ENCODE data around the gene FBN1.

The FBN1 gene

GRCh38 chr15:48581219-48581618, 64.3 kb downstream of the FBN1 start:
- DNase-seq (ENCODE audit: low read depth in 2 of 2), result no peak

- no peak for DNase-seq (ENCODE audit: low read depth in 2 of 2)
Observed at GRCh38 chr15:48580736-48581135, 64.8 kb downstream of the FBN1 start.

- DNase-seq (ENCODE audit: low read depth in 2 of 2), result no peak
Observed at GRCh38 chr15:48579945-48580671, 65.4 kb downstream of the FBN1 start.

GRCh38 chr15:48578965-48579364, 66.5 kb downstream of the FBN1 start:
- no peak for DNase-seq (ENCODE audit: low read depth in 2 of 2)

- no peak for DNase-seq (ENCODE audit: low read depth in 2 of 2)
Observed at GRCh38 chr15:48577469-48577868, 68.0 kb downstream of the FBN1 start.

GRCh38 chr15:48574187-48574586, 71.3 kb downstream of the FBN1 start:
- no peak for DNase-seq (ENCODE audit: low read depth in 2 of 2)

GRCh38 chr15:48573780-48574179, 71.7 kb downstream of the FBN1 start:
- no peak for DNase-seq (ENCODE audit: low read depth in 2 of 2)

GRCh38 chr15:48572823-48573222, 72.7 kb downstream of the FBN1 start:
- DNase-seq (ENCODE audit: low read depth in 2 of 2), result no peak

GRCh38 chr15:48571510-48571909, 74.0 kb downstream of the FBN1 start:
- no peak for DNase-seq (ENCODE audit: low read depth in 2 of 2)

GRCh38 chr15:48570822-48571221, 74.7 kb downstream of the FBN1 start:
- no peak for DNase-seq (ENCODE audit: low read depth in 2 of 2)

- no peak for DNase-seq (ENCODE audit: low read depth in 2 of 2)
Observed at GRCh38 chr15:48569591-48570302, 75.8 kb downstream of the FBN1 start.

GRCh38 chr15:48566668-48567067, 78.8 kb downstream of the FBN1 start:
- no peak for DNase-seq (ENCODE audit: low read depth in 2 of 2)

GRCh38 chr15:48565560-48566482, 79.7 kb downstream of the FBN1 start:
- DNase-seq (ENCODE audit: low read depth in 2 of 2), result no peak

- DNase-seq (ENCODE audit: low read depth in 2 of 2), result no peak
Observed at GRCh38 chr15:48564690-48565089, 80.8 kb downstream of the FBN1 start.

GRCh38 chr15:48563934-48564333, 81.6 kb downstream of the FBN1 start:
- no peak for DNase-seq (ENCODE audit: low read depth in 2 of 2)

- DNase-seq (ENCODE audit: low read depth in 2 of 2), result no peak
Observed at GRCh38 chr15:48560321-48561051, 85.0 kb downstream of the FBN1 start.

GRCh38 chr15:48559285-48559684, 86.2 kb downstream of the FBN1 start:
- no peak for DNase-seq (ENCODE audit: low read depth in 2 of 2)

- no peak for DNase-seq (ENCODE audit: low read depth in 2 of 2)
Observed at GRCh38 chr15:48558226-48558625, 87.3 kb downstream of the FBN1 start.

GRCh38 chr15:48557335-48557734, 88.2 kb downstream of the FBN1 start:
- DNase-seq (ENCODE audit: low read depth in 2 of 2), result no peak

GRCh38 chr15:48556159-48556897, 89.2 kb downstream of the FBN1 start:
- DNase-seq (ENCODE audit: low read depth in 2 of 2), result no peak

All from stimulated activated CD4-positive, alpha-beta T cell treated with anti-CD3 and anti-CD28 coated beads, Interleukin-1b, Interleukin-23, amount 100 ng/mL, for 1 hour (primary cell).